IMR-90 (cell line): ENCODE results near the gene MYO10. TPM values are rescaled to one million over a fixed set of nuclear protein-coding genes. Genes with fewer than 3 reads are reported as not detected.

Source experiments
- ATAC-seq: fragments of 200-7000 bp; cut with Tn5 transposase; 2 replicates; pipeline ENCODE4 v1.9.1; 2020; ENCODE audit warnings: low read depth, mild to moderate bottlenecking, moderate library complexity
- BruUV-seq: library from RNA; stranded (reverse); fragments of 400-500 nt; replicated peaks from 2 replicates; lab custom pipeline; 2021; lab: Mats Ljungman, UMichigan
- CTCF ChIA-PET: fragments of 300-600 bp; formaldehyde crosslinking; extraction: SDS; loops from one replicate; lab custom pipeline; 2021; ENCODE audit warnings: antibody characterized with exemption; lab: Yijun Ruan, JAX
- POLR2A ChIA-PET: fragments of 300-600 bp; sonication (Branson Sonifier 250); formaldehyde crosslinking; loops from one replicate; lab custom pipeline; 2022; ENCODE audit warnings: antibody characterized with exemption; ENCODE audit not compliant: unreplicated experiment; lab: Charles Lee
- DNase-seq: peaks from one replicate; pipeline ENCODE4 v3.0.0; 2013
- H2AFZ ChIP-seq: replicated peaks from 2 replicates; pipeline ENCODE3; 2013; ENCODE audit warnings: low read length, mild to moderate bottlenecking; ENCODE audit not compliant: poor library complexity
- H2AK5ac ChIP-seq: 2 replicates; pipeline ENCODE4 v1.6.1; 2013; ENCODE audit warnings: low read depth, low read length, inconsistent platforms
- H2AK9ac ChIP-seq: replicated peaks from 2 replicates; pipeline ENCODE3; 2013; ENCODE audit warnings: mild to moderate bottlenecking, low read depth, low read length, moderate library complexity; ENCODE audit not compliant: poor library complexity
- H2BK120ac ChIP-seq: 2 replicates; pipeline ENCODE4 v1.6.1; 2013; ENCODE audit warnings: low read depth, low read length, inconsistent platforms
- H2BK15ac ChIP-seq: 3 replicates; pipeline ENCODE4 v1.6.1; 2013; ENCODE audit warnings: low read depth, low read length, inconsistent platforms
- H2BK20ac ChIP-seq: 2 replicates; pipeline ENCODE4 v1.6.1; 2013; ENCODE audit warnings: low read depth, mild to moderate bottlenecking, inconsistent platforms, low read length, moderate library complexity
- H2BK5ac ChIP-seq: 2 replicates; pipeline ENCODE4 v1.6.1; 2013; ENCODE audit warnings: mild to moderate bottlenecking, low read depth, low read length, inconsistent platforms; ENCODE audit not compliant: poor library complexity, severe bottlenecking
- H3K14ac ChIP-seq: replicated peaks from 2 replicates; pipeline ENCODE4 v1.6.1; 2013; ENCODE audit warnings: low read depth, low read length, inconsistent platforms
- H3K18ac ChIP-seq: 2 replicates; pipeline ENCODE4 v1.6.1; 2013; ENCODE audit warnings: low read depth, low read length, control low read depth
- H3K23ac ChIP-seq: 2 replicates; pipeline ENCODE4 v1.6.1; 2013; ENCODE audit warnings: low read depth, low read length, inconsistent platforms
- H3K27ac ChIP-seq: 2 replicates; pipeline ENCODE4 v1.5.1; 2013; ENCODE audit warnings: mild to moderate bottlenecking, control low read depth, low read length; ENCODE audit not compliant: insufficient read depth
- H3K27me3 ChIP-seq: 2 replicates; pipeline ENCODE4 v1.6.1; 2013; ENCODE audit warnings: low read length; ENCODE audit not compliant: control insufficient read depth, insufficient read depth
- H3K36me3 ChIP-seq: 2 replicates; pipeline ENCODE4 v1.6.1; 2013; ENCODE audit warnings: low read length, mixed read lengths; ENCODE audit not compliant: control insufficient read depth, insufficient read depth
- H3K4ac ChIP-seq: 2 replicates; pipeline ENCODE4 v1.6.1; 2013; ENCODE audit warnings: low read depth, low read length, inconsistent platforms
- H3K4me1 ChIP-seq: 2 replicates; pipeline ENCODE4 v1.6.1; 2013; ENCODE audit warnings: low read length, mixed read lengths; ENCODE audit not compliant: control insufficient read depth, insufficient read depth
- H3K4me2 ChIP-seq: 2 replicates; pipeline ENCODE4 v1.6.1; 2013; ENCODE audit warnings: low read depth, mild to moderate bottlenecking, control low read depth, low read length, moderate library complexity
- H3K4me3 ChIP-seq: 2 replicates; pipeline ENCODE4 v1.5.1; 2013; ENCODE audit warnings: low read depth, mild to moderate bottlenecking, control low read depth, low read length, moderate library complexity; ENCODE audit not compliant: insufficient read depth
- H3K56ac ChIP-seq: 2 replicates; pipeline ENCODE4 v1.6.1; 2013; ENCODE audit warnings: low read length, inconsistent platforms; ENCODE audit not compliant: insufficient read depth; ENCODE audit errors: extremely low read depth
- H3K79me1 ChIP-seq, 2 experiments: 2 replicates each; pipeline ENCODE4 v1.6.1; 2013; ENCODE audit warnings: low read length in 2 of 2, inconsistent platforms in 1 of 2, low read depth in 1 of 2
- H3K9ac ChIP-seq: 2 replicates; pipeline ENCODE4 v1.6.1; 2013; ENCODE audit warnings: low read depth, low read length, control low read depth
- H3K9me1 ChIP-seq: 2 replicates; pipeline ENCODE4 v1.6.1; 2013; ENCODE audit warnings: low read length, inconsistent platforms; ENCODE audit not compliant: insufficient read depth
- H3K9me3 ChIP-seq: 2 replicates; pipeline ENCODE4 v1.6.1; 2013; ENCODE audit warnings: low read length; ENCODE audit not compliant: control insufficient read depth, insufficient read depth
- H4K20me1 ChIP-seq: 2 replicates; pipeline ENCODE4 v1.6.1; 2013; ENCODE audit warnings: low read length, inconsistent platforms; ENCODE audit not compliant: insufficient read depth
- H4K5ac ChIP-seq: 2 replicates; pipeline ENCODE4 v1.6.1; 2013; ENCODE audit warnings: mild to moderate bottlenecking, low read depth, low read length, control low read depth
- H4K8ac ChIP-seq, 2 experiments: 2 replicates each; pipeline ENCODE4 v1.6.1; 2013; ENCODE audit warnings: low read depth in 2 of 2, low read length in 2 of 2, control low read depth in 1 of 2, inconsistent platforms in 1 of 2
- H4K91ac ChIP-seq: 2 replicates; pipeline ENCODE4 v1.6.1; 2013; ENCODE audit warnings: low read depth, low read length, inconsistent platforms; ENCODE audit not compliant: insufficient read depth
- CEBPB ChIP-seq: IDR thresholded peaks from 2 replicates; pipeline ENCODE4 v1.6.1; 2012; ENCODE audit warnings: low read depth, low read length, improper control_type of control experiment
- MAFK ChIP-seq: IDR thresholded peaks from 2 replicates; pipeline ENCODE4 v1.6.1; 2012; ENCODE audit warnings: low read depth, low read length, improper control_type of control experiment
- RFX5 ChIP-seq: IDR thresholded peaks from 2 replicates; pipeline ENCODE4 v1.8.0; 2012; ENCODE audit warnings: low read depth, mild to moderate bottlenecking, low read length, moderate library complexity
- WGBS, 2 experiments: methylation state at CpG; one replicate each; pipeline versions ENCODE4 v1.1.5 to v1.1.7; 2013; ENCODE audit warnings: missing lambda C conversion rate in 2 of 2; ENCODE audit not compliant: insufficient read length in 1 of 2; ENCODE audit errors: extremely low coverage in 2 of 2; 5-methylcytosine and 5-hydroxymethylcytosine counted together
- dilution Hi-C: fragments of 300-500 bp; cut with HindIII; formaldehyde crosslinking; loops from one replicate; pipeline ENCODE4 v1.14.3; 2018; ENCODE audit warnings: low sequenced_read_pairs; ENCODE audit not compliant: unreplicated experiment
- in situ Hi-C: fragments of 300-500 bp; cut with MboI; formaldehyde crosslinking; loops from 3 replicates; pipeline ENCODE4 v1.14.3; 2019; ENCODE audit warnings: low sequenced_read_pairs, inconsistent platforms, mixed read lengths
- intact Hi-C: fragments of 100-400 bp; cut with micrococcal nuclease; formaldehyde crosslinking; loops from 2 replicates; pipeline ENCODE4 v1.10.0; 2022
- polyA plus RNA-seq, 3 experiments: library from polyadenylated mRNA; depleted of rRNA; stranded (reverse); fragments of >200 nt; gene quantifications; 2 replicates each; pipeline ENCODE4 v1.2.3, GENCODE V29; 2012; ENCODE audit warnings: low replicate concordance in 1 of 3
- total RNA-seq: library from RNA; depleted of rRNA; stranded (reverse); fragments of >200 nt; gene quantifications from 2 replicates; pipeline ENCODE4 v1.2.3, GENCODE V29; 2012

The MYO10 gene
- total and polyA plus RNA-seq, 2 of the 4 experiments (the other 2 are of a cell fraction) = 39.9 to 115 TPM

GRCh38 chr5:16918891-16919671, 17.0 kb downstream of the MYO10 start (continued):
- no peak for TF ChIP-seq MAFK

GRCh38 chr5:16918156-16918555, 17.9 kb downstream of the MYO10 start:
- no peak overlapping the region for H2AFZ ChIP-seq
- no peak overlapping the region for H2BK15ac ChIP-seq
- peaks cover 51% of the 10 kb centered on the region for H3K9me1 ChIP-seq
- no peak overlapping the region for H3K4ac ChIP-seq
- peaks cover 3 to 67% of the 10 kb centered on the region in 2 experiments; a peak in 3 of 4 replicates for H3K79me1 ChIP-seq
- ChIA-PET CTCF (interaction anchor here (0.6 kb wide), 1 partner anchor 272 kb away, joined by 3 read pairs; no protein-coding TSS in a partner anchor), POLR2A (no interaction called here)
- H3K14ac ChIP-seq = no peak overlapping the region
- H3K9ac ChIP-seq = no peak overlapping the region
- no peak overlapping the region for H3K23ac ChIP-seq
- H3K36me3 ChIP-seq = peaks cover 12% of the 10 kb centered on the region
- intact Hi-C loops = no loop called here
- no peak overlapping the region for H4K8ac ChIP-seq
- no peak overlapping the region for H2BK5ac ChIP-seq
- ATAC-seq (no peak), DNase-seq (no peak)
- no peaks in the 10 kb centered on the region for H3K9me3 ChIP-seq
- H2BK120ac ChIP-seq = no peak overlapping the region
- H3K4me1 ChIP-seq = peaks cover 28% of the 10 kb centered on the region
- H3K4me3 ChIP-seq = no peak overlapping the region
- no peak overlapping the region for H4K5ac ChIP-seq
- H4K91ac ChIP-seq = no peak overlapping the region
- in situ Hi-C loops = no loop called here
- no peak overlapping the region for H3K4me2 ChIP-seq
- peaks cover 99% of the 10 kb centered on the region for H4K20me1 ChIP-seq
- no TSS peak for BruUV-seq
- H2AK5ac ChIP-seq = no peak overlapping the region
- H2AK9ac ChIP-seq = no peak overlapping the region
- H2BK20ac ChIP-seq = no peak overlapping the region
- TF ChIP-seq CEBPB (peak; percentile 6; the same call in 1 of the 2 replicates), RFX5 (no peak)
- H3K18ac ChIP-seq = no peak overlapping the region
- H3K56ac ChIP-seq = no peak overlapping the region
- dilution Hi-C loops = no loop called here
- H3K27ac ChIP-seq = no peak overlapping the region
- WGBS, 2 experiments = 17% methylated on average over 1 of the region's 4 CpGs; no CpG with 5 or more reads in 1 of the 2 experiments
- H3K27me3 ChIP-seq = no peaks in the 10 kb centered on the region
